ENCODE measurements around the gene GSE1.

The GSE1 gene

DNA sequence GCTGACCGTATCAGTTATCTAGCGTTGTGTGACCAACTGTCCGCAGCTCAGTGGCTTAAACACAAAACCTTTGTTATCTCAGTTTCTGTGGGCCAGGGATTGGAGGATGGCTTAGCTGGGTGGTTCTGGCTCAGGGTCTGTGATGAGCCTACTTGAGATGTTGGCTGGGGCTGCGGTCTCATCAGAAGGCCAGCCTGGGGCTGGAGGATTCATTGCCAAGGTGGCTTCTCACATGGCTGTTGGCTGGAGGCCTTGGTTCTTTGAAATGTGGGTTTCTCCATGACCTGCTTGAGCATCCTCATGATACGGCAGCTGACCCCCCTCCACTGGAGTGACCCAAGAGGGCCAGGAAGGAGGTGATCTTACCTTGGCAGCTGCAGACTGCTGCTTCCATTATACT, 16.7 kb downstream of the GSE1 start:
- in situ Hi-C loops (cut with HindIII; ENCODE audit: low sequenced_read_pairs), result no loop called here
- H3K4me3 ChIP-seq (ENCODE audit: low read depth, low read length), result no peak overlapping the region
- no peak for DNase-seq (ENCODE audit: low read depth, low spot score)
- no peak for TF ChIP-seq CTCF (IDR thresholded peaks at IDR 0.05; ENCODE audit: low read depth, low read length)

DNA sequence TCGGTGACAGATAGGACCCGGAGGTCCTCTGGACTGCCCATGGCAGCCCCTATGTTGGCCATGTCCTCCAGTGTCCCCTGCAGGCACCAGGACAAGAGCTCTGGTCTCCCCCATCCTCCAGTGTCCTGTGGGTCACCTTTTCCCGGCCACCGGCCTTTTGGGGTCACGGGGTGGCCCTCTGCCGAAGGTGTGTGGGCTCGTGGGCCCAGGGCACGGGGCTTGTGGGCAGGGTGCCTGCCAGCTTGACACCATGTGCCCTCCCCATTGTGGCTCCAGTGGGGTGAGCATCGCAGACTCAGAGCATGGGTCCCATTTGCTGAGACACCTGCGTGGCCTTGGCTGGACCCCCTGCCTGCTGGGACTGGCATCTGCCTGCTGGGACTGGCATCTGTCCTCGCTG, 18.1 kb downstream of the GSE1 start:
- no peak for DNase-seq (ENCODE audit: low read depth, low spot score)
- H3K4me3 ChIP-seq (ENCODE audit: low read depth, low read length), result no peak overlapping the region
- TF ChIP-seq CTCF (IDR thresholded peaks at IDR 0.05; ENCODE audit: low read depth, low read length), result no peak
- in situ Hi-C loops (cut with HindIII; ENCODE audit: low sequenced_read_pairs), result no loop called here

- no peak for DNase-seq (ENCODE audit: low read depth, low spot score)
- H3K4me3 ChIP-seq (ENCODE audit: low read depth, low read length), result no peak overlapping the region
- peak; percentile 20 for TF ChIP-seq CTCF (IDR thresholded peaks at IDR 0.05; ENCODE audit: low read depth, low read length)
- in situ Hi-C loops (cut with HindIII; ENCODE audit: low sequenced_read_pairs), result no loop called here
These were observed 18.8 kb downstream of the GSE1 start for GRCh38 chr16:85631802-85632393.

GRCh38 chr16:85632709-85633437, 19.8 kb downstream of the GSE1 start:
- TF ChIP-seq CTCF (IDR thresholded peaks at IDR 0.05; ENCODE audit: low read depth, low read length), result no peak
- in situ Hi-C loops (cut with HindIII; ENCODE audit: low sequenced_read_pairs), result no loop called here
- no peak overlapping the region for H3K4me3 ChIP-seq (ENCODE audit: low read depth, low read length)
- no peak for DNase-seq (ENCODE audit: low read depth, low spot score)

DNA sequence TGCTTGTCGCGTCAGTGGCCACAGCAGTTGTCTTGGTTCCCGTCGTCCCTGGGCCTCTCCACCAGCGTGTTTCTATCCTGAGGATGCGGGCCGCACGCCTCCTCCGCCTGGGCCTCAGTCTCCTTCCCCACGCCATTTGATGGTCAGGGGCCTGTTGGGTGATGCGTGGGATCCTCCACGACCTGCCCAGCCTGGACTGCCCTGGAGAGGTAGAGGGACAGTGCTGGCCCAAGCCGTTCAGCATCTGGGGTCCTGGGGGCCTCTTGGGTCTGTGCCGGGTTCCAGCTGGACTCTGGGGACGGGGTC, 20.3 kb downstream of the GSE1 start:
- DNase-seq (ENCODE audit: low read depth, low spot score), result no peak
- in situ Hi-C loops (cut with HindIII; ENCODE audit: low sequenced_read_pairs), result no loop called here
- no peak overlapping the region for H3K4me3 ChIP-seq (ENCODE audit: low read depth, low read length)
- TF ChIP-seq CTCF (IDR thresholded peaks at IDR 0.05; ENCODE audit: low read depth, low read length), result no peak

GRCh38 chr16:85633888-85634287, 20.8 kb downstream of the GSE1 start:
- no peak overlapping the region for H3K4me3 ChIP-seq (ENCODE audit: low read depth, low read length)
- TF ChIP-seq CTCF (IDR thresholded peaks at IDR 0.05; ENCODE audit: low read depth, low read length), result no peak
- no peak for DNase-seq (ENCODE audit: low read depth, low spot score)
- in situ Hi-C loops (cut with HindIII; ENCODE audit: low sequenced_read_pairs), result no loop called here

Data from astrocyte of the spinal cord (primary cell).